Measurements from ENCODE around the gene AFF3. TPM values are rescaled to one million over a fixed set of nuclear protein-coding genes. Genes with fewer than 3 reads are reported as not detected.

The AFF3 gene
- total and polyA plus RNA-seq, 2 experiments from 2014 or later, result 12.0 to 12.8 TPM

DNA sequence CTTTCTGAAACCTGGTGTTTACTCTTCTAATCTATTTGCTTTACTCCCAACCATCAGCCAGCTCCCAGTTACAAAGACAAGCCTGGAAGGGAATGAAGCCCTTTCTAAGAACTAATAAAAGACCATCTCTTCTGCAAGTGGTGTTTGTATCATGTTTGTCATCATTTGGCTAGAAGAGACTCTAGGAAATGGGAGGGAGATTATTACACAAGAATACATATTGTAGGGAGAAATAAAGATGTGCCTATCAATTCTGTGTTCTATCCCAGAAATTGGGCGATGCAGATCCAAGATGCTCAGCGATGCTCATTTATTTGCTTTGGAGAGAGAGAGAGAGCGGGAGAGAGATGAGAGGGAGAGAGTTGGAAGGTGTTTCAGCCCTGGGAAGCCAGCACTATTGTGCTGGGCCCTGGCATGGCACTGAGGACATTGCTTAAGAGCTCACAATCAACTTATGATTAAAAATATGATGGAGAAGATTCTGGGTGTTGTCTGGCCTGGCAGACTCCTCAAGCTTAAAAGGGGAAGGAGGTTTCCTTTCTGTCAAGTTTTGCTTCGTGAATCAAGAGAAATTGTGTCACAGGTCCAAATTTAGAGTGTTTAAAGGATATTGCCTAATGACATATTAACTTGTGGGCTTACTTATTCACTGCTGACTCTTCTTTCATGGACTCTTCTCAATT is 41.8 kb upstream of the AFF3 start:
- Histone ChIP-seq H3K27ac (no peak overlapping the region), H3K9me3 (ENCODE audit: low read depth) (no peaks in the 10 kb centered on the region), H3K27me3 (no peaks in the 10 kb centered on the region), H3K36me3 (no peaks in the 10 kb centered on the region), H3K4me1 (ENCODE audit: low read depth) (peaks cover 7% of the 10 kb centered on the region), H3K4me3 (no peak overlapping the region)
- no peak for TF ChIP-seq CTCF (IDR thresholded peaks at IDR 0.05; ENCODE audit: low read depth, low read length)
- no peak for DNase-seq (ENCODE audit: low read depth in 1 of 2, low spot score in 1 of 2)

GRCh38 chr2:100182494-100183361 is 40.3 kb upstream of the AFF3 start:
- DNase-seq (ENCODE audit: low read depth in 1 of 2, low spot score in 1 of 2), result peak in 1 of 2 donors; percentile 37
- no peaks in the 10 kb centered on the region for H3K36me3 ChIP-seq
- H3K9me3 ChIP-seq (ENCODE audit: low read depth), result no peaks in the 10 kb centered on the region
- H3K4me3 ChIP-seq, result no peak overlapping the region
- H3K27ac ChIP-seq, result no peak overlapping the region
- no peak for TF ChIP-seq CTCF (IDR thresholded peaks at IDR 0.05; ENCODE audit: low read depth, low read length)
- H3K27me3 ChIP-seq, result no peaks in the 10 kb centered on the region
- peaks cover 7% of the 10 kb centered on the region for H3K4me1 ChIP-seq (ENCODE audit: low read depth)

- Histone ChIP-seq H3K27ac (no peak overlapping the region), H3K4me1 (ENCODE audit: low read depth) (peaks cover 7% of the 10 kb centered on the region), H3K4me3 (no peak overlapping the region), H3K36me3 (no peaks in the 10 kb centered on the region), H3K9me3 (ENCODE audit: low read depth) (no peaks in the 10 kb centered on the region), H3K27me3 (no peaks in the 10 kb centered on the region)
- no peak for DNase-seq (ENCODE audit: low read depth in 1 of 2, low spot score in 1 of 2)
- no peak for TF ChIP-seq CTCF (IDR thresholded peaks at IDR 0.05; ENCODE audit: low read depth, low read length)
These were observed 38.1 kb upstream of the AFF3 start for GRCh38 chr2:100180503-100180902.

- TF ChIP-seq CTCF (IDR thresholded peaks at IDR 0.05; ENCODE audit: low read depth, low read length), result no peak
- Histone ChIP-seq H3K4me1 (ENCODE audit: low read depth) (peaks cover 7% of the 10 kb centered on the region), H3K27me3 (no peaks in the 10 kb centered on the region), H3K9me3 (ENCODE audit: low read depth) (no peaks in the 10 kb centered on the region), H3K27ac (no peak overlapping the region), H3K36me3 (no peaks in the 10 kb centered on the region), H3K4me3 (no peak overlapping the region)
- DNase-seq (ENCODE audit: low read depth in 1 of 2, low spot score in 1 of 2), result no peak
These were observed 37.4 kb upstream of the AFF3 start for GRCh38 chr2:100179806-100180205.

- Histone ChIP-seq H3K27ac (no peak overlapping the region), H3K4me1 (ENCODE audit: low read depth) (peaks cover 7% of the 10 kb centered on the region), H3K27me3 (no peaks in the 10 kb centered on the region), H3K36me3 (no peaks in the 10 kb centered on the region), H3K9me3 (ENCODE audit: low read depth) (no peaks in the 10 kb centered on the region), H3K4me3 (no peak overlapping the region)
- no peak for TF ChIP-seq CTCF (IDR thresholded peaks at IDR 0.05; ENCODE audit: low read depth, low read length)
- no peak for DNase-seq (ENCODE audit: low read depth in 1 of 2, low spot score in 1 of 2)
These were observed 36.5 kb upstream of the AFF3 start for GRCh38 chr2:100178864-100179263.

Measured in cardiac muscle cell (in vitro differentiated cells and primary cell).